ENCODE results near the gene MYO5A.

DNA sequence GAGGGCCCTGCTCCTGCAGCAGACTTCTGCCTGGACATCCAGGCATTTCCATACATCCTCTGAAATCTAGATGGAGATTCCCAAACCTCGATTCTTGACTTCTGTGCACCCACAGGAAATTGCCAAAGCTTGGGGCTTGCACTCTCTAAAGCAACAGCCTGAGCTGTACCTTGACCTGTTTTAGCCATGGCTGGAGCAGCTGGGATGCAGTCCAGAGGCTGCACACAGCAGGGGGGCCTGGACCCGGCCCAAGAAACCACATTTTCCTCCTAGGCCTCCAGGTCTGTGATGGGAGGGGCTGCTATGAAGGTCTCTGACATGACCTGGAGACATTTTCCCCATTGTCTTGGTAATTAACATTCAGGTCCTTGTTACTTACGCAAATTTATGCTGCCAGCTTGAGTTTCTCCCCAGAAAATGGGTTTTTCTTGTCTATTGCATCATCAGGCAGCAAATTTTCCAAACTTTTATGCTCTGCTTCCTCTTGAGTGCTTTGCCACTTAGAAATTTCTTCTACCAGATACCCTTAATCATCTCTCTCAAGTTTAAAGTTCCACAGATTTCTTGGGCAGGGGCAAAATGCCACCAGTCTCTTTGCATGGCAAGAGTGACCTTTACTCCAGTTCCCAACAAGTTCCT is 11.8 kb upstream of the MYO5A start:
- TF ChIP-seq, protein P1, sequence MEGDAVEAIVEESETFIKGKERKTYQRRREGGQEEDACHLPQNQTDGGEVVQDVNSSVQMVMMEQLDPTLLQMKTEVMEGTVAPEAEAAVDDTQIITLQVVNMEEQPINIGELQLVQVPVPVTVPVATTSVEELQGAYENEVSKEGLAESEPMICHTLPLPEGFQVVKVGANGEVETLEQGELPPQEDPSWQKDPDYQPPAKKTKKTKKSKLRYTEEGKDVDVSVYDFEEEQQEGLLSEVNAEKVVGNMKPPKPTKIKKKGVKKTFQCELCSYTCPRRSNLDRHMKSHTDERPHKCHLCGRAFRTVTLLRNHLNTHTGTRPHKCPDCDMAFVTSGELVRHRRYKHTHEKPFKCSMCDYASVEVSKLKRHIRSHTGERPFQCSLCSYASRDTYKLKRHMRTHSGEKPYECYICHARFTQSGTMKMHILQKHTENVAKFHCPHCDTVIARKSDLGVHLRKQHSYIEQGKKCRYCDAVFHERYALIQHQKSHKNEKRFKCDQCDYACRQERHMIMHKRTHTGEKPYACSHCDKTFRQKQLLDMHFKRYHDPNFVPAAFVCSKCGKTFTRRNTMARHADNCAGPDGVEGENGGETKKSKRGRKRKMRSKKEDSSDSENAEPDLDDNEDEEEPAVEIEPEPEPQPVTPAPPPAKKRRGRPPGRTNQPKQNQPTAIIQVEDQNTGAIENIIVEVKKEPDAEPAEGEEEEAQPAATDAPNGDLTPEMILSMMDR (conservative IDR thresholded peaks at IDR 0.05; ENCODE audit: low read length): no peak
- no peak for TF ChIP-seq EZH2phosphoT487 (IDR thresholded peaks at IDR 0.05; ENCODE audit: borderline replicate concordance)

Measured in Loucy (cell line).